ENCODE results near the gene CEP41.

GRCh38 chr7:130454959-130455358 lies 14.1 kb upstream of the CEP41 start:
- TF ChIP-seq GABPB1 (CRISPR knock-in tag; IDR thresholded peaks at IDR 0.05) (no peak), SP1 (CRISPR knock-in tag; conservative IDR thresholded peaks at IDR 0.05) (no peak), CBFB (CRISPR knock-in tag; IDR thresholded peaks at IDR 0.05; ENCODE audit: low read depth) (no peak), MAX (CRISPR knock-in tag; IDR thresholded peaks at IDR 0.05) (no peak), JUN (CRISPR knock-in tag; IDR thresholded peaks at IDR 0.05) (no peak), CREM (CRISPR knock-in tag; IDR thresholded peaks at IDR 0.05) (no peak)
